Activated CD4-positive, alpha-beta T cell treated with anti-CD3 and anti-CD28 coated beads for 36 hours (primary cell): Measurements from ENCODE around the gene NR1D2. TPM values are rescaled to one million over a fixed set of nuclear protein-coding genes. Genes with fewer than 3 reads are reported as not detected.
A peak's percentile ranks its signal among the peaks of the same experiment; 100 is the strongest.
"Not testable (repeated sequence)": the region's sequence is repeated elsewhere in the genome, so short reads cannot be mapped to it uniquely, and the experiment has no call there.

ENCODE experiments used
- ATAC-seq: fragments of 200-7000 bp; cut with Tn5 transposase; one replicate; pipeline ENCODE4 v1.10.0; 2021; ENCODE audit warnings: mild to moderate bottlenecking, moderate library complexity
- CTCF ChIA-PET: fragments of 350-600 bp; sonication (Branson Sonifier 250); formaldehyde crosslinking; loops from one replicate; lab custom pipeline; 2021; ENCODE audit warnings: antibody characterized with exemption; lab: Charles Lee
- POLR2A ChIA-PET: fragments of 350-600 bp; sonication (Branson Sonifier 250); formaldehyde crosslinking; loops from one replicate; lab custom pipeline; 2021; ENCODE audit warnings: antibody characterized with exemption, inconsistent platforms; lab: Charles Lee
- DNase-seq: peaks from one replicate; pipeline ENCODE4 v3.0.0-alpha.2; 2020
- H3K27ac Mint-ChIP-seq: one replicate; pipeline ENCODE4 v1.8.0; 2021; ENCODE audit warnings: mixed read lengths
- H3K27me3 Mint-ChIP-seq: one replicate; pipeline ENCODE4 v1.8.0; 2021; ENCODE audit warnings: mixed read lengths
- H3K36me3 Mint-ChIP-seq: one replicate; pipeline ENCODE4 v1.8.0; 2021; ENCODE audit warnings: low read depth, mixed read lengths
- H3K4me1 Mint-ChIP-seq: one replicate; pipeline ENCODE4 v1.8.0; 2021; ENCODE audit warnings: mixed read lengths
- H3K4me3 Mint-ChIP-seq: one replicate; pipeline ENCODE4 v1.8.0; 2021; ENCODE audit warnings: mild to moderate bottlenecking, moderate library complexity, mixed read lengths
- H3K9me3 Mint-ChIP-seq: one replicate; pipeline ENCODE4 v1.8.0; 2021; ENCODE audit warnings: low read depth, mixed read lengths
- intact Hi-C, 2 experiments: fragments of 100-400 bp; cut with DNase I in 1 of 2; cut with micrococcal nuclease in 1 of 2; formaldehyde crosslinking; loops; one replicate each; pipeline versions ENCODE4 v1.14.2 to v1.15.1; 2022 to 2024; cut with DNase I, micrococcal nuclease
- total RNA-seq, 2 experiments: library from RNA; stranded (reverse); gene quantifications; one replicate each; pipeline ENCODE4 v1.2.3, GENCODE V29; 2021

NR1D2 gene
- total RNA-seq, 2 experiments from 2014 or later = 2.4 to 2.7 TPM

GRCh38 chr3:23999012-23999641 is 54.0 kb downstream of the NR1D2 start:
- H3K9me3 Mint-ChIP-seq = peaks cover 3% of the 10 kb centered on the region
- no peaks in the 10 kb centered on the region for H3K36me3 Mint-ChIP-seq
- ChIA-PET CTCF (interaction anchor here (0.7 to 2.3 kb wide), 6 partner anchors 14 to 245 kb away, joined by 3 to 17 read pairs (median 4); no protein-coding TSS in a partner anchor), POLR2A (interaction anchor here (0.6 kb wide), 1 partner anchor 34 kb away, joined by 4 read pairs; no protein-coding TSS in a partner anchor)
- H3K27me3 Mint-ChIP-seq = peaks cover 9% of the 10 kb centered on the region
- DNase-seq = peak; percentile 84
- intact Hi-C loops = loop anchor here (1.0 to 10.0 kb wide), 6 partner anchors 112 to 1036 kb away; partner anchors contain the start of gene THRB (in 1 of the 2)
- ATAC-seq = no peak
- no peak overlapping the region for H3K27ac Mint-ChIP-seq
- H3K4me1 Mint-ChIP-seq = peaks cover 9% of the 10 kb centered on the region
- H3K4me3 Mint-ChIP-seq = no peak overlapping the region

- Mint-ChIP-seq H3K9me3 (peaks cover 3% of the 10 kb centered on the region), H3K27ac (no peak overlapping the region), H3K4me1 (peaks cover 22% of the 10 kb centered on the region), H3K27me3 (peaks cover 11% of the 10 kb centered on the region), H3K36me3 (no peaks in the 10 kb centered on the region), H3K4me3 (no peak overlapping the region)
- CTCF ChIA-PET = no interaction called here
- ATAC-seq (no peak), DNase-seq (no peak)
- intact Hi-C loops = loop anchor here (10.0 kb wide), 2 partner anchors 493 to 1593 kb away; partner anchors contain the start of gene THRB (in 1 of the 2)
- POLR2A ChIA-PET = no interaction called here
These were observed 57.0 kb downstream of the NR1D2 start for GRCh38 chr3:24002129-24002528.

- ChIA-PET POLR2A (interaction anchor here (0.8 kb wide), 1 partner anchor 75 kb away, joined by 3 read pairs; no protein-coding TSS in a partner anchor), CTCF (interaction anchor here (1.2 kb wide), 1 partner anchor 222 kb away, joined by 4 read pairs; no protein-coding TSS in a partner anchor)
- no peak for ATAC-seq
- no peak overlapping the region for H3K4me3 Mint-ChIP-seq
- peaks cover 22% of the 10 kb centered on the region for H3K4me1 Mint-ChIP-seq
- DNase-seq = no peak
- intact Hi-C loops = loop anchor here (10.0 kb wide), 2 partner anchors 491 to 1591 kb away; partner anchors contain the start of gene THRB (in 1 of the 2)
- H3K36me3 Mint-ChIP-seq = no peaks in the 10 kb centered on the region
- H3K9me3 Mint-ChIP-seq = peaks cover 3% of the 10 kb centered on the region
- H3K27me3 Mint-ChIP-seq = peaks cover 11% of the 10 kb centered on the region
- H3K27ac Mint-ChIP-seq = no peak overlapping the region
These were observed 58.4 kb downstream of the NR1D2 start for GRCh38 chr3:24003466-24003865.

GRCh38 chr3:24004171-24004938 is 59.3 kb downstream of the NR1D2 start:
- peak; percentile 98 for ATAC-seq
- Mint-ChIP-seq H3K9me3 (peaks cover 3% of the 10 kb centered on the region), H3K4me3 (no peak overlapping the region), H3K4me1 (peaks cover 18% of the 10 kb centered on the region), H3K27ac (no peak overlapping the region), H3K27me3 (peaks cover 7% of the 10 kb centered on the region), H3K36me3 (no peaks in the 10 kb centered on the region)
- intact Hi-C loops = loop anchor here (1.0 to 10.0 kb wide), 5 partner anchors 44 to 1590 kb away; partner anchors contain the start of gene THRB (in 1 of the 2)
- peak; percentile 55 for DNase-seq
- CTCF ChIA-PET = interaction anchor here (0.7 to 1.2 kb wide), 2 partner anchors 221 to 236 kb away, joined by 3 to 4 read pairs; no protein-coding TSS in a partner anchor
- POLR2A ChIA-PET = interaction anchor here (0.8 kb wide), 1 partner anchor 76 kb away, joined by 3 read pairs; no protein-coding TSS in a partner anchor

- H3K27ac Mint-ChIP-seq = no peak overlapping the region
- CTCF ChIA-PET = interaction anchor here (0.7 to 1.0 kb wide), 3 partner anchors 9 to 232 kb away, joined by 3 to 4 read pairs (median 3); no protein-coding TSS in a partner anchor
- peaks cover 4% of the 10 kb centered on the region for H3K27me3 Mint-ChIP-seq
- H3K4me3 Mint-ChIP-seq = no peak overlapping the region
- POLR2A ChIA-PET = no interaction called here
- no peak for ATAC-seq
- peaks cover 18% of the 10 kb centered on the region for H3K4me1 Mint-ChIP-seq
- intact Hi-C loops = loop anchor here (10.0 kb wide), 2 partner anchors 489 to 1589 kb away; partner anchors contain the start of gene THRB (in 1 of the 2)
- no peak for DNase-seq
- H3K9me3 Mint-ChIP-seq = peaks cover 3% of the 10 kb centered on the region
- no peaks in the 10 kb centered on the region for H3K36me3 Mint-ChIP-seq
These were observed 60.6 kb downstream of the NR1D2 start for GRCh38 chr3:24005669-24006068.

- POLR2A ChIA-PET, ATAC-seq, H3K27ac Mint-ChIP-seq, CTCF ChIA-PET, intact Hi-C loops, H3K9me3 Mint-ChIP-seq, H3K27me3 Mint-ChIP-seq, DNase-seq, H3K4me1 Mint-ChIP-seq, H3K36me3 Mint-ChIP-seq, H3K4me3 Mint-ChIP-seq: not testable (repeated sequence)
These were observed 65.7 kb downstream of the NR1D2 start for GRCh38 chr3:24010834-24011233.

GRCh38 chr3:24012589-24013269 is 67.6 kb downstream of the NR1D2 start:
- no peaks in the 10 kb centered on the region for H3K27me3 Mint-ChIP-seq
- no peak overlapping the region for H3K4me3 Mint-ChIP-seq
- ChIA-PET CTCF (interaction anchor here (1.1 kb wide), 1 partner anchor 13 kb away, joined by 4 read pairs; no protein-coding TSS in a partner anchor), POLR2A (interaction anchor here (0.6 kb wide), 1 partner anchor 1067 kb away, joined by 3 read pairs; no protein-coding TSS in a partner anchor)
- no peak for ATAC-seq
- no peak overlapping the region for H3K27ac Mint-ChIP-seq
- H3K9me3 Mint-ChIP-seq = no peaks in the 10 kb centered on the region
- DNase-seq = no peak
- no peaks in the 10 kb centered on the region for H3K36me3 Mint-ChIP-seq
- no peaks in the 10 kb centered on the region for H3K4me1 Mint-ChIP-seq
- intact Hi-C loops = no loop called here

GRCh38 chr3:24017305-24017704 is 72.2 kb downstream of the NR1D2 start:
- H3K9me3 Mint-ChIP-seq = no peaks in the 10 kb centered on the region
- no peak overlapping the region for H3K27ac Mint-ChIP-seq
- H3K4me1 Mint-ChIP-seq = no peaks in the 10 kb centered on the region
- DNase-seq (no peak), ATAC-seq (no peak)
- intact Hi-C loops = no loop called here
- H3K27me3 Mint-ChIP-seq = no peaks in the 10 kb centered on the region
- ChIA-PET POLR2A (no interaction called here), CTCF (interaction anchor here (0.6 to 1.4 kb wide), 2 partner anchors 20 to 53 kb away, joined by 3 to 5 read pairs; no protein-coding TSS in a partner anchor)
- no peaks in the 10 kb centered on the region for H3K36me3 Mint-ChIP-seq
- no peak overlapping the region for H3K4me3 Mint-ChIP-seq

GRCh38 chr3:24018784-24019570 is 73.9 kb downstream of the NR1D2 start:
- ChIA-PET CTCF (no interaction called here), POLR2A (no interaction called here)
- Mint-ChIP-seq H3K36me3 (no peaks in the 10 kb centered on the region), H3K9me3 (no peaks in the 10 kb centered on the region), H3K4me3 (no peak overlapping the region), H3K27me3 (no peaks in the 10 kb centered on the region), H3K27ac (no peak overlapping the region), H3K4me1 (no peaks in the 10 kb centered on the region)
- intact Hi-C loops = no loop called here
- DNase-seq = no peak
- no peak for ATAC-seq

GRCh38 chr3:24019585-24019984 is 74.5 kb downstream of the NR1D2 start:
- no peaks in the 10 kb centered on the region for H3K4me1 Mint-ChIP-seq
- H3K27ac Mint-ChIP-seq = no peak overlapping the region
- ChIA-PET CTCF (no interaction called here), POLR2A (no interaction called here)
- no peak overlapping the region for H3K4me3 Mint-ChIP-seq
- H3K9me3 Mint-ChIP-seq = no peaks in the 10 kb centered on the region
- ATAC-seq (no peak), DNase-seq (no peak)
- no peaks in the 10 kb centered on the region for H3K27me3 Mint-ChIP-seq
- H3K36me3 Mint-ChIP-seq = no peaks in the 10 kb centered on the region
- intact Hi-C loops = no loop called here
